H9 (cell line): Measurements from ENCODE around the gene FGF3. TPM values are rescaled to one million over a fixed set of nuclear protein-coding genes. Genes with fewer than 3 reads are reported as not detected.

Source experiments
- DNase-seq: peaks from one replicate; pipeline ENCODE4 v3.0.0-alpha.2; 2017
- H2AFZ ChIP-seq: one replicate; pipeline ENCODE4 v1.6.1; 2013; ENCODE audit warnings: mild to moderate bottlenecking, low read length, control low read depth, moderate library complexity
- H2AK5ac ChIP-seq: 2 replicates; pipeline ENCODE4 v1.6.1; 2013; ENCODE audit warnings: low read length, control low read depth, mixed read lengths; ENCODE audit not compliant: insufficient read length
- H2BK120ac ChIP-seq: one replicate; pipeline ENCODE4 v1.6.1; 2013; ENCODE audit warnings: low read depth, mild to moderate bottlenecking, low read length, control low read depth, inconsistent platforms; ENCODE audit not compliant: poor library complexity, severe bottlenecking
- H2BK12ac ChIP-seq: 2 replicates; pipeline ENCODE4 v1.6.1; 2013; ENCODE audit warnings: low read length, control low read depth, mixed read lengths, low read depth; ENCODE audit not compliant: insufficient read length
- H2BK15ac ChIP-seq: 2 replicates; pipeline ENCODE4 v1.6.1; 2013; ENCODE audit warnings: low read depth, low read length, control low read depth
- H2BK20ac ChIP-seq: one replicate; pipeline ENCODE4 v1.6.1; 2013; ENCODE audit warnings: low read depth, mild to moderate bottlenecking, low read length, control low read depth, inconsistent platforms; ENCODE audit not compliant: poor library complexity, severe bottlenecking
- H2BK5ac ChIP-seq: 2 replicates; pipeline ENCODE4 v1.6.1; 2013; ENCODE audit warnings: low read length, control low read depth, mixed read lengths; ENCODE audit not compliant: insufficient read length
- H3K14ac ChIP-seq: 2 replicates; pipeline ENCODE4 v1.6.1; 2013; ENCODE audit warnings: low read length, control low read depth; ENCODE audit not compliant: insufficient read depth
- H3K18ac ChIP-seq: 2 replicates; pipeline ENCODE4 v1.6.1; 2013; ENCODE audit warnings: low read depth, mild to moderate bottlenecking, mixed read lengths, low read length, control low read depth; ENCODE audit not compliant: insufficient read length
- H3K23ac ChIP-seq: 2 replicates; pipeline ENCODE4 v1.6.1; 2013; ENCODE audit warnings: low read length, control low read depth, mixed read lengths, low read depth; ENCODE audit not compliant: insufficient read length
- H3K23me2 ChIP-seq: 2 replicates; pipeline ENCODE4 v1.6.1; 2013; ENCODE audit warnings: low read depth, mild to moderate bottlenecking, mixed read lengths, low read length, control low read depth; ENCODE audit not compliant: insufficient read length, poor library complexity, severe bottlenecking
- H3K27ac ChIP-seq: 2 replicates; pipeline ENCODE4 v1.5.1; 2013; ENCODE audit warnings: low read length, control low read depth, mixed read lengths, low read depth; ENCODE audit not compliant: insufficient read length
- H3K27me3 ChIP-seq: 2 replicates; pipeline ENCODE4 v1.6.1; 2013; ENCODE audit warnings: low read length, control low read depth, inconsistent platforms; ENCODE audit not compliant: insufficient read depth
- H3K4ac ChIP-seq: 2 replicates; pipeline ENCODE4 v1.6.1; 2013; ENCODE audit warnings: low read depth, mild to moderate bottlenecking, control low read depth, inconsistent platforms, low read length, moderate library complexity
- H3K4me1 ChIP-seq: 2 replicates; pipeline ENCODE4 v1.6.1; 2013; ENCODE audit warnings: low read length, control low read depth, inconsistent platforms; ENCODE audit not compliant: insufficient read depth
- H3K4me2 ChIP-seq: 2 replicates; pipeline ENCODE4 v1.6.1; 2013; ENCODE audit warnings: low read length, control low read depth, mixed read lengths; ENCODE audit not compliant: insufficient read length, insufficient read depth
- H3K56ac ChIP-seq: 2 replicates; pipeline ENCODE4 v1.6.1; 2013; ENCODE audit warnings: low read depth, mild to moderate bottlenecking, mixed read lengths, low read length, control low read depth; ENCODE audit not compliant: insufficient read length
- H3K79me1 ChIP-seq: 2 replicates; pipeline ENCODE4 v1.6.1; 2013; ENCODE audit warnings: low read depth, mild to moderate bottlenecking, moderate library complexity, low read length, control low read depth, inconsistent platforms; ENCODE audit not compliant: insufficient read depth, poor library complexity, severe bottlenecking
- H3K79me2 ChIP-seq: 2 replicates; pipeline ENCODE4 v1.6.1; 2013; ENCODE audit warnings: low read length, control low read depth, inconsistent platforms; ENCODE audit not compliant: insufficient read depth
- H3K9ac ChIP-seq: 2 replicates; pipeline ENCODE4 v1.6.1; 2013; ENCODE audit warnings: low read length, control low read depth, mixed read lengths; ENCODE audit not compliant: insufficient read length; ENCODE audit errors: extremely low read depth
- H3K9me3 ChIP-seq: one replicate; pipeline ENCODE4 v1.6.1; 2013; ENCODE audit warnings: low read depth, low read length, inconsistent platforms; ENCODE audit not compliant: control insufficient read depth
- H3T11ph ChIP-seq: one replicate; pipeline ENCODE4 v1.6.1; 2013; ENCODE audit warnings: mild to moderate bottlenecking, low read length, control low read depth, inconsistent platforms
- H4K20me1 ChIP-seq: one replicate; pipeline ENCODE4 v1.6.1; 2013; ENCODE audit not compliant: control insufficient read depth, insufficient read length, insufficient read depth
- H4K5ac ChIP-seq: 2 replicates; pipeline ENCODE4 v1.6.1; 2013; ENCODE audit warnings: low read depth, mild to moderate bottlenecking, mixed read lengths, low read length, control low read depth; ENCODE audit not compliant: insufficient read length
- H4K8ac ChIP-seq: replicated peaks from 2 replicates; pipeline ENCODE4 v1.6.1; 2013; ENCODE audit warnings: low read length, control low read depth, mixed read lengths, low read depth; ENCODE audit not compliant: insufficient read length
- H4K91ac ChIP-seq: 2 replicates; pipeline ENCODE4 v1.6.1; 2013; ENCODE audit warnings: low read depth, mild to moderate bottlenecking, moderate library complexity, mixed read lengths, low read length, control low read depth; ENCODE audit not compliant: insufficient read length
- H3K27ac Mint-ChIP-seq, 3 experiments: 2 replicates in 2 of 3; 3 replicates in 1 of 3; pipeline ENCODE4 v1.8.0; 2020 to 2021; ENCODE audit warnings: mixed read lengths in 3 of 3, mild to moderate bottlenecking in 1 of 3, moderate library complexity in 1 of 3
- H3K27me3 Mint-ChIP-seq: 2 replicates; pipeline ENCODE4 v1.8.0; 2021; ENCODE audit warnings: low read depth, mild to moderate bottlenecking, moderate library complexity, mixed read lengths
- H3K36me3 Mint-ChIP-seq, 3 experiments: 2 replicates in 2 of 3; 3 replicates in 1 of 3; pipeline ENCODE4 v1.8.0; 2020 to 2021; ENCODE audit warnings: low read depth in 3 of 3, mixed read lengths in 3 of 3; ENCODE audit not compliant: insufficient read depth in 1 of 3
- H3K4me1 Mint-ChIP-seq, 2 experiments: 2 replicates each; pipeline ENCODE4 v1.8.0; 2020; ENCODE audit warnings: mixed read lengths in 2 of 2
- H3K4me3 Mint-ChIP-seq, 2 experiments: 2 replicates in 1 of 2; 3 replicates in 1 of 2; pipeline ENCODE4 v1.8.0; 2020 to 2021; ENCODE audit warnings: mild to moderate bottlenecking in 2 of 2, mixed read lengths in 2 of 2, moderate library complexity in 1 of 2
- H3K9me3 Mint-ChIP-seq, 2 experiments: 2 replicates in 1 of 2; 3 replicates in 1 of 2; pipeline ENCODE4 v1.8.0; 2020; ENCODE audit warnings: mild to moderate bottlenecking in 2 of 2, mixed read lengths in 2 of 2, moderate library complexity in 1 of 2
- WGBS: extraction: QIAGEN DNeasy Blood & Tissue Kit; methylation state at CpG from one replicate; pipeline ENCODE4 v1.1.7; 2013; ENCODE audit warnings: missing lambda C conversion rate, low lambda C conversion rate, mixed read lengths; ENCODE audit not compliant: insufficient read length; ENCODE audit errors: extremely low coverage; 5-methylcytosine and 5-hydroxymethylcytosine counted together
- total RNA-seq: library from RNA; stranded (reverse); gene quantifications from 2 replicates; pipeline ENCODE4 v1.2.1, GENCODE V29; 2021
- TF ChIP-seq, protein P1 (sequence below): fragments of 200-600 bp; sonication (generic); conservative IDR thresholded peaks from 3 replicates; pipeline ENCODE4 v1.8.0; 2021; ENCODE audit warnings: antibody characterized with exemption, mild to moderate bottlenecking

FGF3 gene
- total RNA-seq, 1 experiment from 2014 or later: not detected

GRCh38 chr11:69855421-69855820 is 36.2 kb upstream of the FGF3 start:
- H4K91ac ChIP-seq: no peak overlapping the region
- no peak overlapping the region for H2BK5ac ChIP-seq
- H2BK12ac ChIP-seq: no peak overlapping the region
- no peak overlapping the region for H4K8ac ChIP-seq
- Mint-ChIP-seq H3K9me3 (peaks cover 0 to 2% of the 10 kb centered on the region in 2 experiments; a peak in 3 of 5 replicates), H3K27ac (no peak overlapping the region), H3K27me3 (peaks cover 46% of the 10 kb centered on the region), H3K4me1 (peaks cover 2 to 5% of the 10 kb centered on the region in 2 experiments; a peak in 2 of 4 replicates), H3K36me3 (peaks cover 0 to 2% (median 0%) of the 10 kb centered on the region in 3 experiments; a peak in 1 of 7 replicates), H3K4me3 (no peak overlapping the region)
- no peaks in the 10 kb centered on the region for H3K23me2 ChIP-seq
- H2AK5ac ChIP-seq: no peak overlapping the region
- H3K4ac ChIP-seq: no peak overlapping the region
- H3K14ac ChIP-seq: no peak overlapping the region
- H3K4me1 ChIP-seq: no peaks in the 10 kb centered on the region
- no peak overlapping the region for H3K27ac ChIP-seq
- H3T11ph ChIP-seq: no peak overlapping the region
- H3K27me3 ChIP-seq: no peaks in the 10 kb centered on the region
- H2BK120ac ChIP-seq: no peak overlapping the region
- no peak overlapping the region for H2BK15ac ChIP-seq
- no peaks in the 10 kb centered on the region for H3K79me1 ChIP-seq
- no CpG with 5 or more reads among the region's 3 CpGs for WGBS
- H3K56ac ChIP-seq: no peak overlapping the region
- H2AFZ ChIP-seq: no peak overlapping the region
- H3K9ac ChIP-seq: no peak overlapping the region
- no peak overlapping the region for H4K5ac ChIP-seq
- no peak overlapping the region for H3K4me2 ChIP-seq
- no peak overlapping the region for H3K23ac ChIP-seq
- no peak overlapping the region for H2BK20ac ChIP-seq
- H4K20me1 ChIP-seq: no peaks in the 10 kb centered on the region
- TF ChIP-seq, protein P1, sequence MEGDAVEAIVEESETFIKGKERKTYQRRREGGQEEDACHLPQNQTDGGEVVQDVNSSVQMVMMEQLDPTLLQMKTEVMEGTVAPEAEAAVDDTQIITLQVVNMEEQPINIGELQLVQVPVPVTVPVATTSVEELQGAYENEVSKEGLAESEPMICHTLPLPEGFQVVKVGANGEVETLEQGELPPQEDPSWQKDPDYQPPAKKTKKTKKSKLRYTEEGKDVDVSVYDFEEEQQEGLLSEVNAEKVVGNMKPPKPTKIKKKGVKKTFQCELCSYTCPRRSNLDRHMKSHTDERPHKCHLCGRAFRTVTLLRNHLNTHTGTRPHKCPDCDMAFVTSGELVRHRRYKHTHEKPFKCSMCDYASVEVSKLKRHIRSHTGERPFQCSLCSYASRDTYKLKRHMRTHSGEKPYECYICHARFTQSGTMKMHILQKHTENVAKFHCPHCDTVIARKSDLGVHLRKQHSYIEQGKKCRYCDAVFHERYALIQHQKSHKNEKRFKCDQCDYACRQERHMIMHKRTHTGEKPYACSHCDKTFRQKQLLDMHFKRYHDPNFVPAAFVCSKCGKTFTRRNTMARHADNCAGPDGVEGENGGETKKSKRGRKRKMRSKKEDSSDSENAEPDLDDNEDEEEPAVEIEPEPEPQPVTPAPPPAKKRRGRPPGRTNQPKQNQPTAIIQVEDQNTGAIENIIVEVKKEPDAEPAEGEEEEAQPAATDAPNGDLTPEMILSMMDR: no peak
- no peak overlapping the region for H3K18ac ChIP-seq
- no peaks in the 10 kb centered on the region for H3K9me3 ChIP-seq
- DNase-seq: no peak
- H3K79me2 ChIP-seq: no peaks in the 10 kb centered on the region
